Left cardiac atrium (tissue), 4 donors: ENCODE results near the gene ZCCHC24. TPM values are rescaled to one million over a fixed set of nuclear protein-coding genes. Genes with fewer than 3 reads are reported as not detected.
"Not testable (repeated sequence)": the region's sequence is repeated elsewhere in the genome, so short reads cannot be mapped to it uniquely, and the experiment has no call there.

Experiments
- ATAC-seq, 2 donors: fragments of 200-7000 bp; cut with Tn5 transposase; one replicate each; pipeline ENCODE4 v1.9.1; 2020; ENCODE audit warnings: mild to moderate bottlenecking in 2 of 2, moderate library complexity in 2 of 2
- DNase-seq: peaks from one replicate; pipeline ENCODE4 v3.0.0-alpha.2; 2020
- intact Hi-C, 2 donors: fragments of 100-400 bp; cut with DNase I; formaldehyde crosslinking; loops; one replicate each; pipeline versions ENCODE4 v1.14.1 to v1.15.1; 2022 to 2023
- total RNA-seq, 2 donors: library from RNA; stranded (reverse); fragmentation: NEBNext Ultra II Directional; extraction: Animal tissue kit (Norgen Biotek cat#: 25700); gene quantifications; one replicate each; pipeline ENCODE4 v1.2.1, GENCODE V29; 2021
- donor health status: DM: no; HTN: yes; CAD: no.
- donor health status: DM: no; HTN: yes; CAD: no; lungs with severe emphysema.
- donor health status: DM: yes; HTN: yes; CAD: no.
- donor health status: Dilated cardiomyopathy.

ZCCHC24 gene
- total RNA-seq, 2 donors from 2014 or later: 52.9 to 56.6 TPM

DNA sequence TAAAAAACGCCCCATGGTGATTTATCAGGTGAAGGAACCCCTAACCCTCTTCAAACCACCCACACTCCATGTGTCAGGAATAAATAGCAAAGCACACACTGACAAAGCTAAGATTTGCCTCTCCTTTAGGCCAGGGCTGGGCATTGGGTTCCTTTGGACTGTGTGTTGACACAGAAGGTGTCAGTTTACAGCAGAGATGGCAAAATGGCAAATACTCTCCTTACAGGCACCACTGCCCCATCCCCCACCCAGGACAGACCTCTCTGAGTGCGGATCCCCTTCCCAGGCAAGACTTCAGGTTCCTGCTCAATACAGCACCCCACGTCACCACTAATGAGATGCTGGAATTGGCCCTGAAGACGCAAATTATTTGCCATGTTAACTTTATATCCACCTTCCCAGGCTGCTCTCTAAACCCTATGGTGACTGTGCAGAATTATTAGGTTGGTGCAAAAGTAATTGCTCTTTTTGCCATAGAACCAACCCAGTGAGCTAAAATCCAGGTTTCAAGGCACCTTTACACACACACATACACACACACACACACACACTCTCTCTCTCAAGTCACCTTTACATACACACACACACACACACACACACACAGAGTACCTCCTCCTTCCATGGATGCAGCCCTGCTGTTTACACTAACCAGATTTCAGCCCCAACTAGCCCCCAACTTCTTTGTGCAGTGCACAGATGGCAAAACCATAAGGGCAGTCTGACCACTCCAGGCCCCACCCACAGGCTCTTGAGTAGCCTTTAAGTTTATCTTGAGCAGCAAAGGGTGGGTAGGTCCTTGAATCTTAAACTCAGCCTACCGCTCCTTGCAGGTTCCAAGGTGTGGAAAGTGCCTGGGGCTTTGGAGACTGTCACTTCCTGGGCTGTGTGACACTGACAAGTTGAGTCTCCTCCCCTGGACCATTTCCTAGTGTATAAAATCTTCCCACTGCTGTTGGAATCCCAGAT is 4.0 kb upstream of the ZCCHC24 start:
- DNase-seq (no peak), ATAC-seq (no peak)
- intact Hi-C loops: no loop called here

DNA sequence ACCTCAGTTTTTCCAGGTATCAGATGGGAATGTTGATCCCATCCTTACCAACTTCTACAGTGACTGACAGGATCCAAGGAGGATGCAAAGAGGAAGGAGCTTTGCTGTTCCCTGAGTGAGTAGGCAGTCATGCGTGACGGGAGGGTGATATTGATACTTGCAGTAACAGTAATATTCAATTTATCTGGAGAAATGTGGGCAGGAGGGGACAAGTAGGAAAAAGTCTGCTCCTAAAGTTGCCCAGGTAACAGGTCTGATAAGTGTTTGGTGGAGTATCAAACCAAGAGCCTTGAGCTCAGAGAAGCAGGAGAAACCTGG is 3.3 kb upstream of the ZCCHC24 start:
- ATAC-seq (no peak), DNase-seq (no peak)
- intact Hi-C loops: no loop called here

DNA sequence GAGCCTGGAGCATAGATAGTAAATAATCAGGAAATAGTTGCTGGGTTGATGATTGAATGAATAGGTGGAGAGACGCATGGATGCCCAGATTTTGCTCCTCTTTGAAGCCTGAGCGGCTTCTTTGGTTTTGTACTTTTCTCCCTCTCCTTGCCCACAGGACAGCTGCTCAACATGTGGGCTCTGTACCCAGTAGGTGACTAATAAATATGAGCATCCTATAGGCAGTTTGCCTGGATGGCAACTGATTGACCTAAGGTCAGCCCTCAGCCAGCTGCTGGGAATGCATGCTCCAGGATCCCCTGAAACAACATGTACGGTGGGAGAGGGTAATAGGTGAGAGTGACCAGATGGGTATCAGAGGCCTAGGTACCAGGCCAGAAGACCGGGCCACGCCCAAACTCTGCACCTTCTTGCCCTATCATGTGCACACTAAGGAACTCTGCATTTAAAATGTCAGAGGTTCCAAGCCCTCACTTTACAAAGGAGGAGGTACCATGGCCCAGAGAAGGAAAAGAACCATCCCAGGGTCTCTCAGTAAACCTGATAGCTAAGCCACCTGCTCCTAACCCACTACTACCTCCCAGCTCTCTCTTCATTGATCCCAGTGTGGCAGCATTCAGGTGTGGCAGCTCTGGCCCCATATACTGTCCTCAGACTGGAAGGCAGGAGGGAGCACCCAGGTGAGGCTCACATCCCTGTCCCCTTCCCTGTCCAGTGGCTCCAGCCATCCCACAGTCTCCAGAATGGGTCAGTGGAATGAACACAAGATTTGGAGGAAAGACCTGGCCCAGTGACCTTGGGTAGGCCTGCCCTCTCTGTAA is 2.7 kb upstream of the ZCCHC24 start:
- intact Hi-C loops: no loop called here
- DNase-seq: no peak
- no peak for ATAC-seq

- DNase-seq, intact Hi-C loops, ATAC-seq: not testable (repeated sequence)
Measured at GRCh38 chr10:79447249-79447648, 1.8 kb upstream of the ZCCHC24 start.

GRCh38 chr10:79446758-79447084 is 1.3 kb upstream of the ZCCHC24 start:
- peak; percentile 80 for DNase-seq
- intact Hi-C loops: no loop called here

GRCh38 chr10:79445977-79446757 is 743 bp upstream of the ZCCHC24 start:
- no peak for DNase-seq
- intact Hi-C loops: no loop called here
- peak; percentile 16 to 26 for ATAC-seq

More at GRCh38 chr10:79446758-79447084, 1.3 kb upstream of the ZCCHC24 start:
- ATAC-seq: peak; percentile 4 to 6

- DNase-seq: peak; percentile 82
- intact Hi-C loops: loop anchor here in 1 of 2 donors (5.0 kb wide), 1 partner anchor 42 kb away; no protein-coding TSS in a partner anchor
- peak; percentile 58 to 68 for ATAC-seq
Measured at GRCh38 chr10:79444199-79445119, 965 bp downstream of the ZCCHC24 start.

DNA sequence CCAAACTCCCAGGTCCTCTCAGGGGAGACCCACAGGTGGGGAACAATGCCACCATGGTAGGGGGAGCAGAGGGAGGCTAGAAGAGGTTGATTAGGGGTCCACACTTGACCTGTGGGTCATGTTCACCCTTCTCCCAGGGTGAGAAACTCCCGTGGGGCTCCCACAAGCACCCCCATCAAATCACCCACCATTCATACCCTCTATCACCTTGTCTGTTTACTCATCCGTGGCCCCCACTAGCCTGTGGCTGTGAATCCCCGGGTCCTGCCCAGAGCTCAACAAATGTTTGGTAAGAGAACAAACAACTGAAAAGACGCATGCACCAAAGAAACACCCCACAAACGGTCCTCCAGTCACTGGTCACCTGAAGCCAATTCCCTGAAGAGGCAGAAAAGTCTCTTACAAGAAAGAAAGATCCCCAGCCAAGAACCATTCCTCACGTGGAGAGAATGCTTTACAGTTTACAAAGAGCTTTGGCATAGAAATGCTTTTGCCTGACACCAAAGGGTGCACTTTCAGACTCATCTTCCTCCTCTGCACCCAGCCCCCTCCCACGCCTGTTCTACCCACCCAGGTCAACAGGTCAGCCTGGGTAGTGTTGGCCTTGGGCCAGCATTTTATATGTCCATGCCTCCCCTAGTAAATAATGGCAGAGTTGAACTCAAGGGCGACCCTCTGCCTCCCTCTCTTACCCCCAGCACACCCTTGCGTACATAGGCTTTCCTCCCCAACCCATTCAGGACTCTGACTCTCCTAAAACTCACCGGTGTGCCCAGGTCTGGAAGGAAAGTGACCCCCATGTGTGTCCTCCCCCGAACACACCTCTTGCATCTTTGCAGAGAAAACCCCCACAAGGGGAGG is 1.9 kb downstream of the ZCCHC24 start:
- no peak for DNase-seq
- no peak for ATAC-seq
- intact Hi-C loops: loop anchor here in 1 of 2 donors (5.0 kb wide), 1 partner anchor 41 kb away; no protein-coding TSS in a partner anchor

DNA sequence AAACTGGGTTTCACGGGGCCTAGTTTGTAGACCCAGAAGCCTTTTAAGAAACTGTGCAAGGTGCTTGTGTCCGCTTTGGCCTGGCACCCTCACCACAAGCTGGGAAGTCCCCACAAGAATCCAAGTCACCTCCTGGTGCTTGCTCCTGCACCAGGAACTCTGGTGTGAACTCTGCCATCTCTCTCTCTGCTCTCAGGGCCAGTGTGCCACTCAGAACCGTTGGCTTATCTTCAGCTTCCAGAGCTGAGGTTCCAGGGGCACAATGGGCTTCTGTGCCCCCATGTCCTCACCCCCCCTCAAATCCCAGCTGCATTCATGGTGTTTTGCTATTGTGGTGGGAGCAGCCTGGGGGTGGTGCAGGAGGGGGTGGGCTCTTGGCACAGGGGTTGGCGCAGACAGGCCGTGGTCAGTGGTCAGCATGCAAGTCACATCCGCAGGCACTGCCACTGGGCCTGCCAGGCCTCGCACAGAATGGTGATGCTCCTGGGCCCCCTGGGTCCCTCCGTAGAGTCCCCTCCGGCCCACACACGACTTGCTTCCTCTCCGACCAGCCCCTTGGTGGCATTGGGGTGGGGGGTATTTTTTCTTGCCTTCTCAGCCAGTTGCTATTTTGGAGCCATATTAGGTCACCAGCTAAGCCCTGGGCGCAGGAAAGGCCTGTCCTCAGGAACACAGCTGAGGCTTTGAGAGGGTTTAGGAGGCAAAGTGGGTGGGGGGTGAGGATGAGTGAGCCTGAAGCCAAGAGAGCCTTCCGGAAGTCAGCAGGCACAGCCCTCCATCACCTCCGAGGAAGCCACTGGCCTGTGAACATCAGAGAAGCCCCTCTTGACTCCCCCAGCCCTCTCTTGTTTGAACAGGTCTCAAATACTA is 3.0 kb downstream of the ZCCHC24 start:
- no peak for DNase-seq
- intact Hi-C loops: loop anchor here in 1 of 2 donors (5.0 kb wide), 1 partner anchor 40 kb away; no protein-coding TSS in a partner anchor

DNA sequence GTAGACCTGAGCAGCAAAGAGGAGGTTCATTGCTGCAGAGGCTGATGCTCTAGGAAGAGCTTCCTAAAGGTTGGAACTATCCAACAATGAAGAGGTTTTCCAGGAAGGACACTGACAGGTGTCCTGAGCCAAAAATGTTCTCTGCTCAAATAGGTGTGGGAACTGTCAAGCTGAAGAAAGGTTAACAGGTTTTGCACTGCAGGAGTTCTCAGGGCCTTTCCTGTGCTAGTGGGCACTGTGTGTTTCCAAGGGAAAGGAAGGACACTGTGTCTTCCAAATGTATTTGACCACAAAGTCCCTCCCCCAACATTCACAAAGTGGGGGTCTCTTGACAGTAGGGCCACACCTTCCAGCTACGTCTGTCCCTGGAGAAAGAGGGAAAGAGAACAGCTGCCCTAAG is 4.0 kb downstream of the ZCCHC24 start:
- no peak for DNase-seq
- intact Hi-C loops: loop anchor here in 1 of 2 donors (5.0 kb wide), 1 partner anchor 39 kb away; no protein-coding TSS in a partner anchor
- no peak for ATAC-seq

More for the DNA sequence above, 3.0 kb downstream of the ZCCHC24 start:
- no peak for ATAC-seq

DNA sequence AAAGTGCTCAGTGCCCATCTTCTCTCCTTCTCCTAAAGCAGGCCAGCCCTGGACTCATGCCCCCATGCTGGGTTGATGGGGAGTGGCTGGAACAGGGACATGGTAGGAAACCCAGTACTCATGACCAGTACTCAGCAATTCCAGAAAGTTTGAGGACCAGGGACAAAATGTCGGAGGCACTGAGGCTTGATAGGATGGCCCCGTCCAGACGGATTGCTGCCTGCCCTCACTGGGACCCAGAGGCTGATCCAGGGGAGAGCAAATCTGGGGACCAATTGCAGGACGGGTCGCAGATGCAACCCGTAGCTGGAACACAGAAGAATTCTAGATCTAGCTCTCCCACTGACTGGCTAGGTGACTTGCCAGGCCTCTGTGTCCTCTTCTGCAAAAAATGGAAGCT is 5.1 kb downstream of the ZCCHC24 start:
- intact Hi-C loops: loop anchor here in 1 of 2 donors (5.0 kb wide), 1 partner anchor 38 kb away; no protein-coding TSS in a partner anchor
- ATAC-seq: no peak
- no peak for DNase-seq

DNA sequence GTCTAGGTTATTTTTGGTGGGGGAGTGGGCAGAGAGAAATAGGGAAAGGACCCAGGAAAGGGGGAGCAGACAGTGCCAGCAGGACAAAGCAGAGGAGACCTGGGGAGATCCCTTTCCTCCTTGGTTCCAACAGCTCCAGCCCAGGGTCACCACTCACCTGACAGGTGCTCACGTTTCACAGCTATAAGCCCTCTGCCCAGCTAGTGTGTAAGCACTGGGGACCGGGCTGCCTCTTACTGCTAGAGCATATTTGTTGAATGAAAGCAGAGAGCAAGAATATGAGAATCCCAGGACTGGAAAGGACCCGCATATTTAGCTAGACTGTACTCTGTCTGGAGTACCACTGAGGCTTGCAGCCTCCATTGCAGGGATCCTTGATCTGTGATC is 6.7 kb downstream of the ZCCHC24 start:
- DNase-seq (no peak), ATAC-seq (no peak)
- intact Hi-C loops: no loop called here

DNA sequence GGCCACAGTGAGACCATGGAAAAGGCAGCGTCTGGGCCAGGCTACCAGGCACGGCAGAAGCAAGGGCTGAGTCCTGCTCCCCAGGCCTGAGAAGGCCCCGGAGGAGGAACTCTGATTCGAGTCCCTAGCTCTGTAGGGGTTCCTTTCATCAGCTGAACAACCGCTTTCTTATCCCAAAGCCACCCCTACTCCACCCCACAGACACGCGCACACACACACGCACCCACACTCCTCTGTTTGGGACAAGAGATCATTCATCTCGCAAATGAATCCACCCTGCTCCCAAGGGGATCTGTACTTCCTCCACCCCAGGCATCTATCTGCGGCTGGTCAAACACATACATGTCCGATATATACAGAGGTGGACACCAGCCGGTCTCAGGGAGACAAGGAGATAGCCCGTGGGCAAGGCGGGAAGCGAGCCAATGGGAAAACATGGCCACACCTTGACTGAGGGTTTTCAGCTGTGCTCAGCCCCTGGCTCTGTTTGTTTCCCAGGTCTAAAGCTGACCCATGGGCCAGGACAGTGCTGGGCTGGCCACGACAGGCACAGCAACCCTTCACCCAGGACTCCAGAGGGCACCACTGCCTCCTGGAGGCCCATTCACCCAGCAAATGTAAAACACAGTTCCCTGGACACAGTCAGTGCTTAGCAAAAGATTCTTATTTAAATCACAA is 7.3 kb downstream of the ZCCHC24 start:
- intact Hi-C loops: no loop called here
- ATAC-seq: no peak

GRCh38 chr10:79437111-79437814 is 8.2 kb downstream of the ZCCHC24 start:
- no peak for ATAC-seq
- no peak for DNase-seq

More for the DNA sequence above, 7.3 kb downstream of the ZCCHC24 start:
- no peak for DNase-seq

GRCh38 chr10:79436850-79437103 is 8.6 kb downstream of the ZCCHC24 start:
- ATAC-seq: no peak
- DNase-seq: no peak
- intact Hi-C loops: no loop called here

More at GRCh38 chr10:79437111-79437814, 8.2 kb downstream of the ZCCHC24 start:
- intact Hi-C loops: no loop called here
